ENCODE results near the gene PRDM16. TPM values are rescaled to one million over a fixed set of nuclear protein-coding genes. Genes with fewer than 3 reads are reported as not detected.

Gene PRDM16
- polyA plus RNA-seq, 1 experiment = 0.06 TPM

- no peak overlapping the region for H3K27ac ChIP-seq (ENCODE audit: low read depth, low read length)
- ChIA-PET POLR2A (no interaction called here), CTCF (no interaction called here)
- no peak for DNase-seq (ENCODE audit: low read depth, low spot score)
- no peak overlapping the region for H3K4me3 ChIP-seq (ENCODE audit: low read depth, low read length)
- peaks cover 72% of the 10 kb centered on the region for H3K9me3 ChIP-seq (ENCODE audit: control insufficient read depth, insufficient read depth, low read length)
- H3K27me3 ChIP-seq (ENCODE audit: control insufficient read depth, insufficient read depth, low read length) = no peaks in the 10 kb centered on the region
- TF ChIP-seq CTCF (IDR thresholded peaks at IDR 0.05; ENCODE audit: low read depth, low read length) = no peak
These were observed 346.5 kb downstream of the PRDM16 start for GRCh38 chr1:3415260-3416090.

- no peak overlapping the region for H3K27ac ChIP-seq (ENCODE audit: low read depth, low read length)
- no peak for DNase-seq (ENCODE audit: low read depth, low spot score)
- TF ChIP-seq CTCF (IDR thresholded peaks at IDR 0.05; ENCODE audit: low read depth, low read length) = 0 out of 2 replicates have a peak, but pooled peaks have one; percentile 20
- ChIA-PET CTCF (interaction anchor here (0.6 kb wide), 2 partner anchors 436 to 794 kb away, joined by 3 to 4 read pairs; no protein-coding TSS in a partner anchor), POLR2A (no interaction called here)
- peaks cover 55% of the 10 kb centered on the region for H3K9me3 ChIP-seq (ENCODE audit: control insufficient read depth, insufficient read depth, low read length)
- no peaks in the 10 kb centered on the region for H3K27me3 ChIP-seq (ENCODE audit: control insufficient read depth, insufficient read depth, low read length)
- H3K4me3 ChIP-seq (ENCODE audit: low read depth, low read length) = no peak overlapping the region
These were observed 348.2 kb downstream of the PRDM16 start for GRCh38 chr1:3417082-3417739.

GRCh38 chr1:3417934-3418333, 348.9 kb downstream of the PRDM16 start:
- Histone ChIP-seq H3K27me3 (ENCODE audit: control insufficient read depth, insufficient read depth, low read length) (no peaks in the 10 kb centered on the region), H3K9me3 (ENCODE audit: control insufficient read depth, insufficient read depth, low read length) (peaks cover 48% of the 10 kb centered on the region), H3K27ac (ENCODE audit: low read depth, low read length) (no peak overlapping the region), H3K4me3 (ENCODE audit: low read depth, low read length) (no peak overlapping the region)
- CTCF ChIA-PET = interaction anchor here (0.6 kb wide), 1 partner anchor 795 kb away, joined by 3 read pairs; no protein-coding TSS in a partner anchor
- POLR2A ChIA-PET = no interaction called here
- no peak for DNase-seq (ENCODE audit: low read depth, low spot score)
- no peak for TF ChIP-seq CTCF (IDR thresholded peaks at IDR 0.05; ENCODE audit: low read depth, low read length)

- Histone ChIP-seq H3K4me3 (ENCODE audit: low read depth, low read length) (no peak overlapping the region), H3K9me3 (ENCODE audit: control insufficient read depth, insufficient read depth, low read length) (peaks cover 47% of the 10 kb centered on the region), H3K27ac (ENCODE audit: low read depth, low read length) (no peak overlapping the region), H3K27me3 (ENCODE audit: control insufficient read depth, insufficient read depth, low read length) (peaks cover 3% of the 10 kb centered on the region)
- no peak for TF ChIP-seq CTCF (IDR thresholded peaks at IDR 0.05; ENCODE audit: low read depth, low read length)
- ChIA-PET CTCF (no interaction called here), POLR2A (no interaction called here)
- DNase-seq (ENCODE audit: low read depth, low spot score) = no peak
These were observed 349.6 kb downstream of the PRDM16 start for GRCh38 chr1:3418600-3418999.

All from AG04450 (cell line).